K562 (cell line): ENCODE results near the gene ANKRD33. TPM values are rescaled to one million over a fixed set of nuclear protein-coding genes. Genes with fewer than 3 reads are reported as not detected.
A peak's percentile ranks its signal among the peaks of the same experiment; 100 is the strongest.

Experiments
- E2F4 ChIP-seq: sonication (generic); formaldehyde crosslinking; IDR thresholded peaks from 2 replicates; pipeline ENCODE4 v1.8.0; 2022; ENCODE audit warnings: mild to moderate bottlenecking, low read depth, missing genetic modification reagents
- EHMT2 ChIP-seq: fragments of 450-650 bp; IDR thresholded peaks from 2 replicates; pipeline ENCODE4 v1.6.1; 2018; ENCODE audit warnings: antibody characterized with exemption
- HMG20B ChIP-seq: fragments of 250-450 bp; sonication (Bioruptor Pico); IDR thresholded peaks from 2 replicates; pipeline ENCODE4 v1.5.0; 2021; ENCODE audit warnings: mild to moderate bottlenecking
- L3MBTL2 ChIP-seq: fragments of 450-650 bp; IDR thresholded peaks from 2 replicates; pipeline ENCODE4 v1.6.1; 2016; ENCODE audit warnings: mild to moderate bottlenecking, moderate library complexity
- MAX ChIP-seq: sonication (generic); formaldehyde crosslinking; IDR thresholded peaks from 2 replicates; pipeline ENCODE4 v1.9.0; 2022; ENCODE audit warnings: mild to moderate bottlenecking, missing genetic modification reagents
- NR4A1 ChIP-seq, 2 experiments: fragments of 250-450 bp in 1 of 2; fragments of 450-650 bp in 1 of 2; sonication (Bioruptor Pico) in 1 of 2; IDR thresholded peaks; 2 replicates each; pipeline versions ENCODE4 v1.4.0 to v1.6.1; 2016 to 2020; ENCODE audit warnings: mild to moderate bottlenecking in 2 of 2, missing compliant biosample characterization in 1 of 2, missing genetic modification characterization in 1 of 2, moderate library complexity in 1 of 2
- NRF1 ChIP-seq, 2 experiments: fragments of 450-650 bp; IDR thresholded peaks in 1 of 2; conservative IDR thresholded peaks in 1 of 2; 2 replicates each; pipeline ENCODE4 v1.6.1; 2014; ENCODE audit warnings: mild to moderate bottlenecking in 2 of 2
- RBFOX2 ChIP-seq: fragments of 200-400 bp; formaldehyde crosslinking; IDR thresholded peaks from 2 replicates; pipeline ENCODE4 v1.6.1; 2017; ENCODE audit warnings: low read depth, mild to moderate bottlenecking, low read length, moderate library complexity
- TSHZ1 ChIP-seq: fragments of 250-450 bp; sonication (Bioruptor Pico); IDR thresholded peaks from 2 replicates; pipeline ENCODE4 v1.4.0; 2020; ENCODE audit warnings: mild to moderate bottlenecking, moderate library complexity
- ZBTB7A ChIP-seq: IDR thresholded peaks from 2 replicates; pipeline ENCODE4 v1.6.1; 2011; ENCODE audit warnings: low read depth, mild to moderate bottlenecking, low read length, moderate library complexity, borderline replicate concordance; ENCODE audit not compliant: control insufficient read depth
- ZFX ChIP-seq: sonication (generic); formaldehyde crosslinking; IDR thresholded peaks from 2 replicates; pipeline ENCODE4 v1.8.0; 2022; ENCODE audit warnings: mild to moderate bottlenecking, missing genetic modification reagents, moderate library complexity
- ZNF408 ChIP-seq: fragments of 250-450 bp; sonication (Bioruptor Pico); IDR thresholded peaks from 2 replicates; pipeline ENCODE4 v1.4.0; 2020; ENCODE audit warnings: low read depth, mild to moderate bottlenecking, moderate library complexity
- ZNF696 ChIP-seq: fragments of 250-450 bp; sonication (Bioruptor Pico); conservative IDR thresholded peaks from 2 replicates; pipeline ENCODE4 v1.4.0; 2020; ENCODE audit warnings: mild to moderate bottlenecking, moderate library complexity
- ZNF740 ChIP-seq, 3 experiments: fragments of 200-800 bp in 1 of 3; sonication (Bioruptor generic) in 1 of 3; sonication (generic) in 1 of 3; formaldehyde crosslinking in 1 of 3; IDR thresholded peaks; 2 replicates each; pipeline versions ENCODE4 v1.6.1 to v1.8.0; 2016 to 2022; ENCODE audit warnings: mild to moderate bottlenecking in 2 of 3, missing compliant biosample characterization in 2 of 3, missing genetic modification characterization in 2 of 3, missing genetic modification reagents in 1 of 3
- ZNF77 ChIP-seq: fragments of 250-450 bp; sonication (Bioruptor Pico); IDR thresholded peaks from 2 replicates; pipeline ENCODE4 v1.5.0; 2020
- polyA plus RNA-seq, 8 experiments: library from polyadenylated mRNA; depleted of rRNA in 4 of 8; stranded (reverse) in 5 of 8; unstranded in 3 of 8; fragments of >200 nt; fragmentation: Nextera tagmentation in 2 of 8; fragmentation: Illumina TruSeq in 1 of 8; extraction: Ambion mirVana in 2 of 8; extraction: Trizol in 1 of 8; gene quantifications; 2 replicates each; pipeline versions ENCODE4 v1.2.1 to v1.2.3, GENCODE V29; 2011 to 2014; ENCODE audit warnings: inconsistent platforms in 1 of 8, missing spikeins in 1 of 8
- total RNA-seq, 7 experiments: library from RNA; depleted of rRNA in 6 of 7; stranded (reverse); fragments of >200 nt in 6 of 7; fragmentation: Illumina TruSeq in 2 of 7; extraction: Trizol in 2 of 7; gene quantifications; 2 replicates each; pipeline versions ENCODE4 v1.2.1 to v1.2.3, GENCODE V29; 2011 to 2021; ENCODE audit warnings: low replicate concordance in 1 of 7
- TF ChIP-seq, protein P1 (sequence below): fragments of 250-450 bp; sonication (Bioruptor Pico); IDR thresholded peaks from 2 replicates; pipeline ENCODE4 v1.5.0; 2020; ENCODE audit warnings: mild to moderate bottlenecking
- TF ChIP-seq, protein P2 (sequence below): fragments of 450-650 bp; formaldehyde crosslinking; IDR thresholded peaks from 2 replicates; pipeline ENCODE4 v1.4.0; 2020; ENCODE audit warnings: mild to moderate bottlenecking, moderate library complexity

Gene ANKRD33
- total and polyA plus RNA-seq, 9 of the 15 experiments (the other 6 are each of a cell fraction or from before 2014, with no cell fraction given) = 0.04 to 0.11 (median 0.07) TPM; not detected in 4

GRCh38 chr12:51887476-51888315 lies at the start of gene ANKRD33 (continued):
- TF ChIP-seq ZBTB7A = peak; percentile 54
- no peak for TF ChIP-seq ZNF77 (CRISPR knock-in tag)
- peak; percentile 34; the same call in 1 of the 2 replicates for TF ChIP-seq L3MBTL2
- TF ChIP-seq HMG20B = no peak
- TF ChIP-seq, protein P1, sequence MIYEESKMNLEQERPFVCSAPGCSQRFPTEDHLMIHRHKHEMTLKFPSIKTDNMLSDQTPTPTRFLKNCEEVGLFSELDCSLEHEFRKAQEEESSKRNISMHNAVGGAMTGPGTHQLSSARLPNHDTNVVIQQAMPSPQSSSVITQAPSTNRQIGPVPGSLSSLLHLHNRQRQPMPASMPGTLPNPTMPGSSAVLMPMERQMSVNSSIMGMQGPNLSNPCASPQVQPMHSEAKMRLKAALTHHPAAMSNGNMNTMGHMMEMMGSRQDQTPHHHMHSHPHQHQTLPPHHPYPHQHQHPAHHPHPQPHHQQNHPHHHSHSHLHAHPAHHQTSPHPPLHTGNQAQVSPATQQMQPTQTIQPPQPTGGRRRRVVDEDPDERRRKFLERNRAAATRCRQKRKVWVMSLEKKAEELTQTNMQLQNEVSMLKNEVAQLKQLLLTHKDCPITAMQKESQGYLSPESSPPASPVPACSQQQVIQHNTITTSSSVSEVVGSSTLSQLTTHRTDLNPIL = no peak
- TF ChIP-seq ZNF696 (CRISPR knock-in tag) = no peak
- TF ChIP-seq, protein P2, sequence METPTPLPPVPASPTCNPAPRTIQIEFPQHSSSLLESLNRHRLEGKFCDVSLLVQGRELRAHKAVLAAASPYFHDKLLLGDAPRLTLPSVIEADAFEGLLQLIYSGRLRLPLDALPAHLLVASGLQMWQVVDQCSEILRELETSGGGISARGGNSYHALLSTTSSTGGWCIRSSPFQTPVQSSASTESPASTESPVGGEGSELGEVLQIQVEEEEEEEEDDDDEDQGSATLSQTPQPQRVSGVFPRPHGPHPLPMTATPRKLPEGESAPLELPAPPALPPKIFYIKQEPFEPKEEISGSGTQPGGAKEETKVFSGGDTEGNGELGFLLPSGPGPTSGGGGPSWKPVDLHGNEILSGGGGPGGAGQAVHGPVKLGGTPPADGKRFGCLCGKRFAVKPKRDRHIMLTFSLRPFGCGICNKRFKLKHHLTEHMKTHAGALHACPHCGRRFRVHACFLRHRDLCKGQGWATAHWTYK = no peak
- TF ChIP-seq MAX (CRISPR knock-in tag) = no peak
- peak in 1 of 2 experiments; percentile 32; a peak in 2 of 4 replicates for TF ChIP-seq NRF1 (conservative IDR thresholded peaks at IDR 0.05 in 1 of 2, IDR thresholded peaks at IDR 0.05 in 1 of 2)
- TF ChIP-seq E2F4 (CRISPR knock-in tag) = no peak
- no peak for TF ChIP-seq ZNF408 (CRISPR knock-in tag)
- TF ChIP-seq NR4A1 (CRISPR knock-in tag; IDR thresholded peaks at IDR 0.05) = no peak
- no peak for TF ChIP-seq NR4A1 (tag; IDR thresholded peaks at IDR 0.05)
- peak; percentile 34; the same call in 1 of the 2 replicates for TF ChIP-seq ZFX (CRISPR knock-in tag)
- TF ChIP-seq EHMT2 = no peak
- no peak for TF ChIP-seq ZNF740 (CRISPR knock-in tag; IDR thresholded peaks at IDR 0.05)
- no peak for TF ChIP-seq ZNF740 (tag; IDR thresholded peaks at IDR 0.05)
- TF ChIP-seq RBFOX2 = peak; percentile 29; the same call in 1 of the 2 replicates
- TF ChIP-seq TSHZ1 = no peak
